GM19452 (cell line): ENCODE results near the gene CNST.
A peak's percentile ranks its signal among the peaks of the same experiment; 100 is the strongest.

ENCODE experiments used
- ATAC-seq: cut with Tn5 transposase; IDR thresholded peaks from one replicate; pipeline ENCODE4 v1.9.1; 2021; ENCODE audit not compliant: unreplicated experiment

CNST gene, protein sequence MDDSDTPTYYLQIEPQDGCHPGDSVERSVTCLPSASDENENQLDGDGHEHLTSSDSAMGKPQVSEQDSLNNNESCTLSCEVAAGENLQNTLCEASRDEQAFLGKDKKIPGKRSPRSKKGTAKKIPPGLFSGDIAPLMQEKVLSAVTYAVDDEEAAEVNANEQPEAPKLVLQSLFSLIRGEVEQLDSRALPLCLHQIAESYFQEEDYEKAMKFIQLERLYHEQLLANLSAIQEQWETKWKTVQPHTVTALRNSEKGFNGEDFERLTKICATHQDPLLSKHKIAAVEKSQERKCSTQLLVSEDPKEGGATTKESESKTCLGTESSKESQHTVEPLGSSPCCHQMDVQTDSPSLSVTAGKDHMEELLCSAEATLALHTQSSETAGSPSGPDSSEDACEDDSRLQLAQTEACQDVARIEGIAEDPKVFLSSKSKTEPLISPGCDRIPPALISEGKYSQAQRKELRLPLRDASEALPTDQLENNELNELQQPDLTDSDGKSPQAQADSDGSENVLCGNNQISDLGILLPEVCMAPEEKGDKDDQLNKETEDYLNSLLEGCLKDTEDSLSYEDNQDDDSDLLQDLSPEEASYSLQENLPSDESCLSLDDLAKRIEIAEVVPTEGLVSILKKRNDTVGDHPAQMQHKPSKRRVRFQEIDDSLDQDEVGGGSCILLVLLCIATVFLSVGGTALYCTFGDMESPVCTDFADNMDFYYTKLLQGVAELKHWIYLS

GRCh38 chr1:246566128-246566812 lies at the start of gene CNST, which contains the start of gene TFB2M:
CNST (plus strand) TSS chr1:246566456; CDS start chr1:246591563, 25,107 bp downstream.
TFB2M (minus strand) TSS chr1:246566261; CDS start chr1:246566138, 123 bp downstream.
- ATAC-seq, result peak; percentile 91

- no peak for ATAC-seq
These were observed 48.9 kb upstream of the CNST start for GRCh38 chr1:246517391-246517790.

GRCh38 chr1:246518456-246519205 lies 47.6 kb upstream of the CNST start:
- no peak for ATAC-seq

GRCh38 chr1:246519514-246519913 lies 46.7 kb upstream of the CNST start:
- no peak for ATAC-seq

GRCh38 chr1:246526380-246526779 lies 39.9 kb upstream of the CNST start:
- ATAC-seq, result no peak

DNA sequence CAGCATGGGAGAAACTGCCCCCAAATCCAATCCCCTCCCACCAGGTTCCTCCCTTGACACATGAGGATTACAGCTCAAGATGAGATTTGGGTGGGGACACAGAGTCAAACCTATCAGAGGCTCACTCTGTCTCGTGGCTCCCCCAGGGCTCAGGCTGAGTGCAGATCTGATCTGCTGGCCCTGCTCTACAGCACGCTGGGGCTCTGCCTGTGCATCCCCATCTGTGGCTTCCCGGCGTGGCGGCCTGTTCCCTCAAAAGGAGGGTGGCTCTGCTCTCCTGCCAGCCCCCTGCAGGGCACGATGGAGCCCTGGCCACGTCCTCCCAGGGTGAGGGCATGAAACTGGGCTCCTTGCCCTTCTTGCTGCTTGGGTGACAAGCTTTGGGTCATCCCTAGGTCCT lies 39.3 kb upstream of the CNST start:
- ATAC-seq, result peak; percentile 22

- peak; percentile 91 for ATAC-seq
These were observed 38.7 kb upstream of the CNST start for GRCh38 chr1:246527402-246528088.

DNA sequence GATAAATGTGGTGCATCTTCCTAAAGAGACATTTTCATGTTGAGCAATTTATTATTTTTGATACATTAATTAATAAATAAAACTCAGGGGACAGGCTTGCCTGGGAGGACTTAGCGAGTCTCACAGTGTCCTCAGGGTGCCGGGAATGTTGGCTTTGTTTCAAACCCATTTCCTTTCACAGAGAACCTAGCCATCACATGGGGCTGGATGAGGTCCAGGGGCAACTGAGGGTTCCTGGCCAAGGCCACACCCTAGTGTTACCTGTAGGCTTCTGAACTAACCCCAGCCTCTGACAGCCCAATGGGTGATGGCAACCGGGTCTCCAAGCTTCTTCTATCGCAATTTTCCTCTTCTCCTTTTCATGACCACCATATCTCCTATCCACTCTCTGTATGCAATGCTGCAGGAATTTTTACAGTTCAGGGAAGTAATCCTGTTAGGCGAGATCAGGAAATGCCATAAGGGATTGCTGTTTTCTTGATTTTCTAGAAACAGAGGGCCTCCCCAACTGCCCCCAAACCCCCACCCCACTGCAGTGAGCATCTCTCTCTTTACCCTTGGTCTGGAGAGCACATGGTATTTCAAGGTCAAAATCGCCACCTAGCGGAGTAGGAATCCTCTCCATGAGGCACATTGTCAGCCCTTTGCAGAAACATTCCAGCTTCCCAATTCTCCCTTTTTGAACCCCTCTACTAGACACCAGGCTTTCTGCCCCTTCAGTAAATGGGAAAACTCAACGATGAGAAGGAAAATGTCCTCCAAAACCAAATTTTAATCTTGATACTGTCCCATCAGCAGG lies 37.1 kb upstream of the CNST start:
- ATAC-seq, result no peak

- ATAC-seq, result no peak
These were observed 35.8 kb upstream of the CNST start for GRCh38 chr1:246530482-246530881.

DNA sequence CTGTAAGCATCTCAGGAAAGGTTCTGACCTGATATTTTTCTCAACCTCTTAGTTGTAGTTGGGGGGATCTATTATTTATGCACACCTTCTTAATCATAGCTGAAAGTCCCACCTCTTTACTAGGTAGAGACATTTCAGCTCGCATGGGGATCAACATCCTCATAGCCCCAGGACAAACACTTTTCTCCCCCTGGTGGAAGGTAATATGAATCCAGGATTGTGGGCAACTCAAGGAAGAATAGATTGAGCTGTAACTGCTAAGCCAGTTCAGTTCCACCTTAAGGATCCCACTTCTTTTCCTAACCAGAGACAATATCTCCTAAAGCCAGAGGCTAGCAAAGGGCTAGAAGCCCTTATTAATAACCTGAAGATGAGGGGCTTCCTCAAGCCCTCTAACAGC lies 33.7 kb upstream of the CNST start:
- no peak for ATAC-seq

GRCh38 chr1:246533371-246533905 lies 32.8 kb upstream of the CNST start:
- ATAC-seq, result no peak

- no peak for ATAC-seq
These were observed 32.1 kb upstream of the CNST start for GRCh38 chr1:246534114-246534513.

GRCh38 chr1:246537441-246537840 lies 28.8 kb upstream of the CNST start:
- no peak for ATAC-seq

DNA sequence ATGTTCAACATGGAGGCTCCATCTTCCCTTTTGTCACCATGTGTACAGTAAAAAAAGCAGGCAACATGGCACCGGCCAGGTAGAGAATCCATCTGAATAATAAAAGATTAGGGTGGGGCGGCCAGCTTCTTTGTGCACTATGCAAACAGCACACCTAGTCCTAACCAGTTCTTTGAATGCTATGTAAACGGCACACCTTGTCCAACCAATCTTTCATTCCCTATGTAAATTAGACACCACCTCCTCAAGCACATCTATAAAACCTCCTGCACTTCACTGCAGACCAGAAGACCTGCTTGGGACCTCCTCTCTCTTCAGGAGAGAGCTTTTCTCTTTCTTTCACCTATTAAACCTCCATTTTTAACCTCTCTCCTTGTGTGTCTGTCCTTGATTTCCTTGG lies 28.4 kb upstream of the CNST start:
- no peak for ATAC-seq

DNA sequence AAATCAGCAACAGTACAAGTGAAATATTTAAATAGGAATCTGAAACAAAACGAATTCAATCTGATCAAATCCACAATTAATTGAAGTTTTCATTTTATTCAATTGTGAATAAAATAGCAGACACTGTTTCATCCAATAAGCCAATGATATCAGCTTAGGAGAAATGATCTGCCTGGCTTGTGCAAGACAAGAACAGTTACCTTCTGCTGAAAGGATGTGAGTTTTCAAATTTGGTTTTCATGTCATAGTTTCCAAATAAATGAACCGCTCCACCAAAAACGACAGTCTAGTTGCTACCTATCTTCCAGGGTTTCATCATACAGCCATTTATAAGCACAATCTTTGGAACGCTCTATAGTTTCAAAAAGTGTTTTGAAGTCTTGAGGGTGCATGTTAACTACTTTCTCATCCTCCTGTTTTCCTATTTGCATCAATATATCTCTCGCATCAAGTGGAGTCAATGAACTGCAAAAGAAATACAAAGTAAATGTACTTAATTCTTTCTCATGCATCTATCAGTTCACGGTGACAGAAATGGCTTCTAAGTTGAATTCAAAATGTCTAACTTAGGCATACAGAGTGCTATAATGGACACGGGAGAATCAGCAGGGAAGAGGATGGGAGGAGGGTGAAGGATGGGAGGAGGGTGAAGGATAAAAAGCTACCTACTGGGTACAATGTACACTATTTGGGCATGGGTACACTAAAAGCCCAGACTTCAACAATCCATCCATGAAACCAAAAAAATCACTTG lies 25.3 kb upstream of the CNST start:
- ATAC-seq, result no peak

- no peak for ATAC-seq
These were observed 22.3 kb upstream of the CNST start for GRCh38 chr1:246544001-246544400.

DNA sequence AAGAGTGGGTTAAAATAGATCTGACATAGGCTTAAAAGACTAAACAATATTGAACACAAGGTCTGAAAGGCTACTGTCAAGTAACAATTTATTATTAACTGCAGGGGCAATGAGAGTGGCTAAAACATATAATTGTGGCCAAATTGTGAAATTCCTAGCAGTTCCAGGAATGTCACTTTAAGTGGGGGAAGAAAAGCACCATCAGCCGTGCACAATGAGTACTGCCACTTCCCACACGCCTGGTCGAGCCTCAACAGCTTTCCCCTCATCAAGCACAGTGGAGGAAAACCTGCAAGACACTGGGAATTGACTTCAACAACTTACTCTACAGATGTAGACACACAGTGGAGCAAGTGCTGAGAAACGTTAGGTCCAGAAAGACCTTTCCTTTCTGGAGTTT lies 16.6 kb upstream of the CNST start:
- ATAC-seq, result no peak

DNA sequence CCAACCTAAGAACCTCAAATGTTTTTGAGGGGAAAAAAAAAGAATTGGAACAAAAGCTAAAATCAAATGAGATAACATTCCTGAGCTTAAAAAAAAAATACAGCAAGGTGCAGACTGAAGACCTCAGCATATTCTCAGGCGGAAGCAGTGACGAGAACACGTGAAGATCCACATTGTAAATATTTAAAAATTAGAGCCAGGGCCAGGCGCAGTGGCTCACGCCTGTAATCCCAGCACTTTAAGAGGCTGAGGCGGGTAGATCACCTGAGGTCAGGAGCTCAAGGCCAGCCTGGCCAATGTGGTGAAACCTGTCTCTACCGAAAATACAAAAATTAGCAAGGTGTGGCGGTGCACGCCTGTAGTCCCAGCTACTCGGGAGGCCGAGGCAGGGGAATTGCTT lies 15.9 kb upstream of the CNST start:
- ATAC-seq, result no peak

GRCh38 chr1:246552110-246552509 lies 14.1 kb upstream of the CNST start:
- no peak for ATAC-seq
